ENCODE data around the gene YY1AP1. TPM values are rescaled to one million over a fixed set of nuclear protein-coding genes. Genes with fewer than 3 reads are reported as not detected.

YY1AP1 gene
- total RNA-seq, 4 donors from 2014 or later = 77.4 to 181 (median 152) TPM

DNA sequence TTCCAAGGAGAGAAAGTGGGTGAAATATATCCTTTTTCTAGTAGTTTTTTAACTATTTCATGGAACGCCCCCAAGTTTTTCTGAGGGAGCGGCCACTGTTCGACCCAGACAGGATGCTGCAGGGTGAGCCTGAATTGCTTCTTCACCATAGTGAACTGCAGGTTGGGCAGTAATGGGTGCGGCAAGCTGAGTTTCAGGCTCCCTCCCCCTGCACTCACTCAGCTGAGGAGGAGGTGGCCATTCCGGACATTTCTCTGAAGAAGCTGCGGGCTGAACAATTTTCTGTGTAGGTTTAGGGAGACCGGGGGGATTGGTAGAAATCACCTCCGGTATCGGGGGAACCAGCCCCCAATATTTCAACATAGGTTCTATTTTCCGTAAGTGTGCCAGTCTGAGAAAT is 8.5 kb upstream of the YY1AP1 start:
- Histone ChIP-seq H3K36me3 (peaks cover 0 to 3% of the 10 kb centered on the region in 2 donors), H3K27me3 (no peaks in the 10 kb centered on the region), H3K27ac (no peak overlapping the region), H3K4me3 (no peak overlapping the region), H3K4me1 (peaks cover 0 to 22% (median 7%) of the 10 kb centered on the region in 3 donors), H3K9me3 (no peaks in the 10 kb centered on the region)
- 94 to 100% methylated on average over 1 to 3 of the region's 10 CpGs for WGBS, 2 donors (ENCODE audit: low coverage in 1 of 2)
- ATAC-seq = no peak
- no peak for TF ChIP-seq POLR2AphosphoS5 (IDR thresholded peaks at IDR 0.05)
- TF ChIP-seq EP300 (IDR thresholded peaks at IDR 0.05) = no peak
- TF ChIP-seq POLR2A (IDR thresholded peaks at IDR 0.05) = no peak
- TF ChIP-seq, protein P1, sequence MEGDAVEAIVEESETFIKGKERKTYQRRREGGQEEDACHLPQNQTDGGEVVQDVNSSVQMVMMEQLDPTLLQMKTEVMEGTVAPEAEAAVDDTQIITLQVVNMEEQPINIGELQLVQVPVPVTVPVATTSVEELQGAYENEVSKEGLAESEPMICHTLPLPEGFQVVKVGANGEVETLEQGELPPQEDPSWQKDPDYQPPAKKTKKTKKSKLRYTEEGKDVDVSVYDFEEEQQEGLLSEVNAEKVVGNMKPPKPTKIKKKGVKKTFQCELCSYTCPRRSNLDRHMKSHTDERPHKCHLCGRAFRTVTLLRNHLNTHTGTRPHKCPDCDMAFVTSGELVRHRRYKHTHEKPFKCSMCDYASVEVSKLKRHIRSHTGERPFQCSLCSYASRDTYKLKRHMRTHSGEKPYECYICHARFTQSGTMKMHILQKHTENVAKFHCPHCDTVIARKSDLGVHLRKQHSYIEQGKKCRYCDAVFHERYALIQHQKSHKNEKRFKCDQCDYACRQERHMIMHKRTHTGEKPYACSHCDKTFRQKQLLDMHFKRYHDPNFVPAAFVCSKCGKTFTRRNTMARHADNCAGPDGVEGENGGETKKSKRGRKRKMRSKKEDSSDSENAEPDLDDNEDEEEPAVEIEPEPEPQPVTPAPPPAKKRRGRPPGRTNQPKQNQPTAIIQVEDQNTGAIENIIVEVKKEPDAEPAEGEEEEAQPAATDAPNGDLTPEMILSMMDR (IDR thresholded peaks at IDR 0.05) = no peak

DNA sequence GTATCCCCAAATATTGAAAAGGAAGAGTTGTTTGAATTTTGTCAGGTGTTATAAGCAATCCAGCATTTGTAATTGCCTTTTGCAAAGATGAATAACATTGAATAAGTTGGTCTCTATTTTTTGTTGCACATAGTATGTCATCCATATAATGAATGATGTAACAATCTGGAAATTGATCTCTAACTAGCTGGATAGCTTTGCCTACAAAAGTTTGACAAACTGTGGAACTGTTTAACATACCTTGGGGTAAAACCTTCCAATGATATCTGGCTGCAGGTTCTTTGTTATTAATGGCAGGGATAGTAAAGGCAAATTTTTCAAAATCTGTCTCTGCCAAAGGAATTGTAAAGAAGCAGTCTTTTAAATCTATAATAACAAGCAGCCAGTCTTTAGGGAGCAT is 8.0 kb upstream of the YY1AP1 start:
- H3K36me3 ChIP-seq = peaks cover 0 to 8% of the 10 kb centered on the region in 2 donors
- H3K4me3 ChIP-seq = no peak overlapping the region
- ATAC-seq = no peak
- no peaks in the 10 kb centered on the region for H3K9me3 ChIP-seq
- H3K27ac ChIP-seq = no peak overlapping the region
- no peaks in the 10 kb centered on the region for H3K27me3 ChIP-seq
- H3K4me1 ChIP-seq = peaks cover 0 to 22% (median 7%) of the 10 kb centered on the region in 3 donors
- TF ChIP-seq POLR2AphosphoS5 (IDR thresholded peaks at IDR 0.05) (no peak), EP300 (IDR thresholded peaks at IDR 0.05) (no peak), POLR2A (IDR thresholded peaks at IDR 0.05) (no peak)
- TF ChIP-seq, protein P1 (IDR thresholded peaks at IDR 0.05) = no peak

DNA sequence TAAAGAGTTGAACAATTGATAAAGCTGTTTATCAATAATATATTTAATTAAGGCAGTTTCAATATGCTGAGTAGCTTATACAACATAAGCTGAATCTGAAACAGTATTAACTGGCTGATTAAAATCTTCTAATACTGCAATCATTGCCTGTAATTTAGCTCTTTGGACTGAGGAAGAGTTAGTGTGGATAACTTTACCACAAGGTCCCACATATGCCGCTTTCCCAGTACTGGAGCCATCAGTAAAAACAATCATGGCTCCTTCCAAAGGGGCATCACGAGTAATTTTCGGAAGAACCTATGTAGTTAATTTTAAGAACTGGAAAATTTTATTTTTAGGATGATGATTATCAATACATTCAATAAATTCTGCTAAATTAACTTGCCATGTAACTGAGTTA is 7.0 kb upstream of the YY1AP1 start:
- ATAC-seq = no peak
- H3K36me3 ChIP-seq = peaks cover 0 to 15% of the 10 kb centered on the region in 2 donors
- peaks cover 0 to 31% (median 7%) of the 10 kb centered on the region in 3 donors for H3K4me1 ChIP-seq
- no peaks in the 10 kb centered on the region for H3K9me3 ChIP-seq
- H3K27ac ChIP-seq = no peak overlapping the region
- TF ChIP-seq POLR2A (IDR thresholded peaks at IDR 0.05) (no peak), POLR2AphosphoS5 (IDR thresholded peaks at IDR 0.05) (no peak), EP300 (IDR thresholded peaks at IDR 0.05) (no peak)
- TF ChIP-seq, protein P1 (IDR thresholded peaks at IDR 0.05) = no peak
- no peak overlapping the region for H3K4me3 ChIP-seq
- no peaks in the 10 kb centered on the region for H3K27me3 ChIP-seq
- 92 to 100% methylated on average over 3 of the region's 3 CpGs for WGBS, 2 donors (ENCODE audit: low coverage in 1 of 2)

DNA sequence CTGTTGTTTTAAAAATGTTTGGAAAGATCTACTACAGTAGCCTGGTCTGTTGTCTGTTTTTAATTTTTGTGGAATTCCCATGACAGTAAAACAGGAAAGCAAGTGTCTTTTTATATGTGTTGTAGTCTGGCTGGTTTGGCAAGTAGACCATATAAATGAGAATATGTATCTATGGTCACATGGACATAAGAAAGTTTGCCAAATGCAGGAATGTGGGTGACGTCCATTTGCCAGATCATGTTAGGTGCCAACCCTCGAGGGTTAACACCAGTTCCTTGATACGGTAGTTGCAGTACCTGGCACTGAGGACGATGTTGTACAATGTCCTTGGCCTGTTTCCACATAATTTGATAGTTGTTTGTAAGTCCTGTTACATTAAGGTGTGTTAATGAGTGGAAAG is 6.5 kb upstream of the YY1AP1 start:
- no peak for ATAC-seq
- Histone ChIP-seq H3K27ac (no peak overlapping the region), H3K9me3 (no peaks in the 10 kb centered on the region), H3K36me3 (peaks cover 0 to 16% of the 10 kb centered on the region in 2 donors), H3K4me3 (no peak overlapping the region), H3K4me1 (peaks cover 3 to 36% (median 7%) of the 10 kb centered on the region in 3 donors), H3K27me3 (no peaks in the 10 kb centered on the region)
- TF ChIP-seq POLR2A (IDR thresholded peaks at IDR 0.05) (no peak), POLR2AphosphoS5 (IDR thresholded peaks at IDR 0.05) (no peak), EP300 (IDR thresholded peaks at IDR 0.05) (no peak)
- TF ChIP-seq, protein P1 (IDR thresholded peaks at IDR 0.05) = no peak
- 17 to 23% methylated on average over 4 of the region's 4 CpGs for WGBS, 2 donors (ENCODE audit: low coverage in 1 of 2)

DNA sequence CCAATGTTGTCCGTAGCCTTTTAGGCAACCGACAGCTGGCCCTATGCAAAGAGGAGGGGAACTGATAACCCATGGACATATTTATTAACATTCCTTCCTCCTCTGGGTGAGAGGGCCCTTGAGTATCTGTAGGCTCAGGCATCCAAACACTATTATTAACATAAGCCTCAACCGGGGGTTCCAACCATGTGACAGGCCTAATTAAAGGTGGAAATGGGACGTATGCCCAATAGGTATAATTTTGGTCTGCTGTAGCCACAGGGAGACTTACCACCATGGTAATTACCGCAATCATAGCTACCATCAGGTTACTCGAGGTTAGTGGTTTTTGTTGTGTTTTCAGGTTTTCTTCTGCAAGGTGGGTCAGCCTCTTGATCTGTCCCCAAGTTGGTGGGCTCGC is 5.6 kb upstream of the YY1AP1 start:
- Histone ChIP-seq H3K27ac (no peak overlapping the region), H3K27me3 (no peaks in the 10 kb centered on the region), H3K9me3 (no peaks in the 10 kb centered on the region), H3K36me3 (peaks cover 0 to 16% of the 10 kb centered on the region in 2 donors), H3K4me3 (no peak overlapping the region), H3K4me1 (peaks cover 7 to 43% (median 9%) of the 10 kb centered on the region in 3 donors)
- TF ChIP-seq, protein P1 (IDR thresholded peaks at IDR 0.05) = no peak
- no peak for TF ChIP-seq POLR2A (IDR thresholded peaks at IDR 0.05)
- no peak for ATAC-seq
- WGBS, 2 donors (ENCODE audit: low coverage in 1 of 2) = 85 to 88% methylated on average over 2 to 7 of the region's 7 CpGs

All from gastroesophageal sphincter (tissue), 4 donors.